Ovary (tissue), 3 donors: Measurements from ENCODE around the gene BAIAP3.

ENCODE experiments used
- POLR2A ChIP-seq: fragments of 450-650 bp; IDR thresholded peaks from one replicate; pipeline ENCODE4 v1.6.1; 2017; ENCODE audit warnings: antibody characterized with exemption, mild to moderate bottlenecking, moderate library complexity
- TF ChIP-seq, protein P1 (sequence below), 3 donors: fragments of 450-650 bp in 2 of 3; fragments of 200-600 bp in 1 of 3; IDR thresholded peaks; one replicate each; pipeline versions ENCODE4 v1.5.1 to v1.8.0; 2016 to 2022; ENCODE audit warnings: antibody characterized with exemption in 3 of 3, mild to moderate bottlenecking in 1 of 3
- donor health status: DM: no; HTN: no; CAD: no.

DNA sequence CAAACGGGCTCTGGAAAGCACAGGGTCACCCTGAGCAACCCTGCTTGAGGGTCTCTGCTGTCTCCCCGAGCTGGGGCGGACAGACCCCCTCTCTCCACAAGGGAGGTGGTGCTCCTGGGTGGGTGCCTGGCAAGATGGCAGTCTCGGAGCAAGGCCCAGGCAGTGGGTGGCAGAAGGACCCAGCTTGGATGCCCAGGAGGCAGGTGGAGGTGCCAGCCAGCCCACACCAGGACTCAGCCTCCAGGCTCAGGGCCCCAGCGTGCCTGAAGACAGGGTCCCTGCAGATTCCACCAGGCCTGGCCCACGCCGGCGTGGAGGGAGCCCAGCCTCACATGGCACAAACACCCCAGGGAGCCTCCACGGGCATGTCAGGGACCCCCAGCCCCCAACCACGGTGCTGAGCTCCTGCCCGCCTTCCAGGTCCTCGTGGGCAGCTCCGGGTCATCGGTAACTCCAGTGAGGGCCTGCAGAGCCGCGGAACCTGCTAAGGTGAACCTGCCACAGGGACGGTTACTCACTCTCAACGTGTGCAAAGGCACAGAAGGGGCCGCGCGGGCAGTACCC, 60.2 kb downstream of the BAIAP3 start:
- TF ChIP-seq, protein P1, sequence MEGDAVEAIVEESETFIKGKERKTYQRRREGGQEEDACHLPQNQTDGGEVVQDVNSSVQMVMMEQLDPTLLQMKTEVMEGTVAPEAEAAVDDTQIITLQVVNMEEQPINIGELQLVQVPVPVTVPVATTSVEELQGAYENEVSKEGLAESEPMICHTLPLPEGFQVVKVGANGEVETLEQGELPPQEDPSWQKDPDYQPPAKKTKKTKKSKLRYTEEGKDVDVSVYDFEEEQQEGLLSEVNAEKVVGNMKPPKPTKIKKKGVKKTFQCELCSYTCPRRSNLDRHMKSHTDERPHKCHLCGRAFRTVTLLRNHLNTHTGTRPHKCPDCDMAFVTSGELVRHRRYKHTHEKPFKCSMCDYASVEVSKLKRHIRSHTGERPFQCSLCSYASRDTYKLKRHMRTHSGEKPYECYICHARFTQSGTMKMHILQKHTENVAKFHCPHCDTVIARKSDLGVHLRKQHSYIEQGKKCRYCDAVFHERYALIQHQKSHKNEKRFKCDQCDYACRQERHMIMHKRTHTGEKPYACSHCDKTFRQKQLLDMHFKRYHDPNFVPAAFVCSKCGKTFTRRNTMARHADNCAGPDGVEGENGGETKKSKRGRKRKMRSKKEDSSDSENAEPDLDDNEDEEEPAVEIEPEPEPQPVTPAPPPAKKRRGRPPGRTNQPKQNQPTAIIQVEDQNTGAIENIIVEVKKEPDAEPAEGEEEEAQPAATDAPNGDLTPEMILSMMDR (IDR thresholded peaks at IDR 0.05) = no peak
- TF ChIP-seq POLR2A = no peak
